ENCODE measurements around the gene CEBPE. TPM values are rescaled to one million over a fixed set of nuclear protein-coding genes. Genes with fewer than 3 reads are reported as not detected.

Gene CEBPE
- 0.07 to 0.08 TPM in 2 of 5 replicates, not detected in the others for total RNA-seq (2022; extraction: Qiagen RNA extraction)

DNA sequence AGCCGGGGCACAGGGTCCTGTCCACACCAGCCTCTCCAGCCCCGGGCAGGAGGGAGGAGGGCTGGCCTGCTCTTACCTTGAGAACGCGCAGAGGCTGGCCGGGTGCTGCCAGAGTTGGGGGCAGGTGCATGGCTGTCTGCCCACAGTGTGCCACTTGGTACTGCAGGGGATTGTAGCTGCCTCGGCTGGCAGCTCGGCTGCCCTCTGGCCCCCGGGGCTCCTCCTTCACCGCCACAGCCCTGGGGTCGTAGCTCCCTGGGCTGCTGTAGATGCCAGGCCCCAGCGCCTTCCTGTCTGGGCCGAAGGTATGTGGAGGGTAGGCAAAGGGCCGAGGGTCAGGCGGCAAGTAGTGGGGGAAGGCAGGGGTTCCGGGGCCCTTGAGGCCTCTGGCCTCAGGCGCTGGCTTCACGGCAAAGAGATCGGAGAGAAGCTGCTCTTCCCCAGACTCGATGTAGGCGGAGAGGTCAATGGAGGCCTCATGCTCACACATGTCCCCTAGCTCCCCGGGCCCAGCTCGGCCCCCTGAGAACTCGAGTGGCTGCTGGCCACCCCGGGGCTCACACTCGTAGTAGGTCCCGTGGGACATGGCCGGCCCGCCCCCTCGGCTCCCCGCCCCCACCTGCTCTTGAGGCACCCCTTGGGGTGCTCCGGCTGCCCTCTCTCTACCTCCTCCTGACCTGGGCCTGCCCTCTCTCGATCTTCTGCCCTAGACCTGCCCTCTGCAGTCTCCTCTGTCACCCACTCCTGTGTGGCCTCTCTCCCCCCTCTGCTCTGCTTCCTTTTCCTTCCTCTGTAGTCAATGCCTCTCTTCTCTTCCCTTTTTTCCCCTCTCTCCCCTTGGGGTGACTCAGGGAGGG lies at the start of gene CEBPE:
TSS of gene CEBPE (minus strand) at position 750 of the 857 bp plus-strand sequence. CDS start at position 586, 164 bp downstream.

DNA sequence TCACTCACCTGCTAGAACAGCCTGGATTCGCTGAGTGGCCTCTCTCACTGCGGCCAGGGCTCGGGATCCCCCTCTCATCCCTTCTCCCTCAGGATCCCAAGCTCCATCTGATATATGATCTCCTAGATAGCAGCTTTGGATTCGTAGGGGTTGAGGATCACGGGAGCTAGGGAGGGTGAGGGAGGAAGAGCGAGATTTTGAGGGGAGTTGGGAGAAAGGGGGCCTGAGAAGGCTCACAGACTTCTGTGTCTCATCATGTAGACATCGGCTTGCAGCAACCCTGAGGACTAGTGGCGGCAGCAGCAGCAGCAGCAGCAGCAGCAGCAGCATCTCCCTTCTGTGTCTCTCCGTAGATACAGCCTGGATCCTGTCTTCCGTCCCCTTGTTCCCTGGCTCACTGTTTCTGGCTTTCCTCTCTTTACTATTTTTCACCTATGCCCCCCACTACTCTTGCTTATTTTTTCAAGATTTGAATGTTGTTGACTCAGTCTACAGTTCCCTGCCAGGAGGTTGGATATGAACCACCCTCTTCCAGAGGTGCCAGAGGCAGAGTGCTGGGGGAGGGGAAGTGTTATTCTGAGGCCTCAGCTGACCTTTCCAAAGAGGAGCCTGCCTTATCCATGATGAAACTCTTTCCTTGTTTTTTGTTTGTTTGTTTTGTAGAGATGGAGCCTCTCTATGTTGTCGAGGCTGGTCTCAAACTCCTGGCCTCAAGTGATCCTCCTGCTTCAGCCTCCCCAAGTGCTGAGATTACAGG lies 14.3 kb downstream of the CEBPE start, which contains the start of gene CIROP:
TSS of gene CIROP (minus strand) at position 399 of the 757 bp plus-strand sequence. CDS start at position 330, 69 bp downstream.

DNA sequence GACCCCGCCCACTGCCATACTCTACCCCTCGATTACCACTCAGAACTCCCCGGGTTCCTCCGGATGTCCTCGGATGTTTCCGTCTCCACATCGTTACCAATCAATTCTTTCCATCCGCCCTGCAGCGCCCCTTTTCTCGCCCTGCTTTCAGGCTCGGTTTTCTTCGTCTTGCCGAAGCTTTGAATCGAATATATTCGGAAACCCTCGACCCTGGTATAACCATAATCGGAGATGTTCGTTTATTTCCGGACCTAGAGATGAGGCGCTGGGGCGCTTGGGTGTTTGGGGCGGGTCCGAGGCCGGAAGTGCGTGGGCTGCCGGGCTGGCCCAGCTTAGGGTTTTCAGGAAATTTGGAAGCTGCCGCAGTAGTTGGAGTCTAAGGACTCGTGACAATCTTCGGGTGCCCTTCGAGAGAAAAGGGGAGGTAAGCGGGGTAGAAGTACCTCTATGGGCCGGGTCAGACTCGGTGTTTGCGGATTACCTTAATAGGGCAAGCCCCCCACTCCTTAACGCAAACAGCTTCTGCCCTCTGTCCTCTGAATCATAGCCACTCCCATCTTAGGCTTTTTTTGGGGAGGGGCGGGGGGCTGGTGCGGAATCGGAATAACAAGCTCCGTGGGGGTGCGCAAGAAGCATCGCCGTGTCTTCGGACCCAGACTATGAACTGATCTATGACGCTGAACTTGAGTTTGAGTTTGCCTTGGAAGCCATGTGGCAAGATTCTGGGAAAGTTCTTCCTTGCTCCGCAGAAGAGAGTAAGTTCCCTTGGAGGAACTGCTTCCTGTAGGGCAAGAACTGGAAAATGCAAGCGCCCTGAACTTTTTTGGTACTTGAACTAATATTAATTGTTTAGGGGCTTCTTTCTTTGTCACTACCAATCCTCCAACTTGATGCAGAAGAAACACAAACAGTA lies 23.6 kb downstream of the CEBPE start, which contains the start of gene C14orf119:
TSS of gene C14orf119 (plus strand) at position 310 of the 913 bp plus-strand sequence. CDS start 2,154 bp downstream, outside the sequence.

DNA sequence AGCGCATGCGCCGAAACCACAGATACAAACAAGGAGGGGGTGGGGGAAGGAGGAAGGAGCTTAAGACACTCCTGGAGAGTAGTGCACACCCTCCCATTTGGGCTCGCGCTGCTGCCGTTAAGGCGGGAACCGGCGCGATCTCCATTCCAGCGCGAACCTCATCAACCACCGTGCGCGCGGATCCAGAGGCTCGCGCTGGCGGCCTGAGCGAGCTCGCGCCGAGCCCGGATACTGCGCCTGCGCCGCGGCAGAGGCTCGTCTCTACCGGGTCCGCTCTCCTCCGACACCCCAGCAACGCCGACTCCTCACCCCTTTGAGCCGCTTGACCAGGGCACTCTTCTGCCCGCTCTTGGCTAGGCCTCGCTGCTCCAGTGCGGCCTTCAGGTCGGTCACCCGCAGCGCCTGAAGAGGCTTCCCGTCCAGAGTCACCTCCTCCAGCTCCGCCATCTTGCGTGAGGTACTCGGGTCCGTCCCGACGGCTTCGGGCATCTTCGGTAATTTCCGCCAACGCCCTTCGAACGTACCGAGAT lies 24.3 kb downstream of the CEBPE start, which contains the start of gene ACIN1:
TSS of gene ACIN1 (minus strand) at position 471 of the 530 bp plus-strand sequence. CDS start at position 447, 24 bp downstream.

Other genes starting within 250 kb of the CEBPE start
- 70.9 to 81.1 TPM (median 78.0 TPM) in 5 replicates for gene LRP10, start 247.5 kb downstream of the CEBPE start, total RNA-seq (2022; extraction: Qiagen RNA extraction)
- 0.30 to 0.46 TPM (median 0.36 TPM) in 5 replicates for gene REM2, start 236.0 kb downstream of the CEBPE start, total RNA-seq (2022; extraction: Qiagen RNA extraction)
- gene RBM23, start 200.1 kb downstream of the CEBPE start, total RNA-seq (2022; extraction: Qiagen RNA extraction): 55.9 to 63.4 TPM (median 58.8 TPM) in 5 replicates
- gene PRMT5, start 189.9 kb downstream of the CEBPE start, total RNA-seq (2022; extraction: Qiagen RNA extraction): 91.3 to 119 TPM (median 103 TPM) in 5 replicates
- 35.5 to 36.9 TPM (median 35.9 TPM) in 5 replicates for gene HAUS4, start 162.2 kb downstream of the CEBPE start, total RNA-seq (2022; extraction: Qiagen RNA extraction)
- 31.9 to 40.6 TPM (median 34.4 TPM) in 5 replicates for gene AJUBA, start 136.7 kb downstream of the CEBPE start, total RNA-seq (2022; extraction: Qiagen RNA extraction)
- gene C14orf93, start 109.1 kb downstream of the CEBPE start, total RNA-seq (2022; extraction: Qiagen RNA extraction): 2.4 to 3.7 TPM (median 3.0 TPM) in 5 replicates
- 290 to 318 TPM (median 311 TPM) in 5 replicates for gene PSMB5, start 84.4 kb downstream of the CEBPE start, total RNA-seq (2022; extraction: Qiagen RNA extraction)
- gene PSMB11, start 77.0 kb downstream of the CEBPE start, total RNA-seq (2022; extraction: Qiagen RNA extraction): not detected in 5 replicates
- 3.2 to 4.5 TPM (median 4.3 TPM) in 5 replicates for gene CDH24, start 61.7 kb downstream of the CEBPE start, total RNA-seq (2022; extraction: Qiagen RNA extraction)
- 86.3 to 111 TPM (median 88.9 TPM) in 5 replicates for gene ACIN1, start 24.1 kb downstream of the CEBPE start, total RNA-seq (2022; extraction: Qiagen RNA extraction)
- gene C14orf119, start 23.8 kb downstream of the CEBPE start, total RNA-seq (2022; extraction: Qiagen RNA extraction): 71.4 to 102 TPM (median 99.5 TPM) in 5 replicates
- not detected in 5 replicates for gene CIROP, start 14.3 kb downstream of the CEBPE start, total RNA-seq (2022; extraction: Qiagen RNA extraction)
- gene SLC7A8, start 64.4 kb upstream of the CEBPE start, total RNA-seq (2022; extraction: Qiagen RNA extraction): 1.7 to 3.5 TPM (median 1.8 TPM) in 5 replicates
- gene RNF212B, start 118.7 kb upstream of the CEBPE start, total RNA-seq (2022; extraction: Qiagen RNA extraction): not detected in 5 replicates
- 6.5 to 8.9 TPM (median 8.5 TPM) in 5 replicates for gene HOMEZ, start 166.9 kb upstream of the CEBPE start, total RNA-seq (2022; extraction: Qiagen RNA extraction)
- gene PPP1R3E, start 183.6 kb upstream of the CEBPE start, total RNA-seq (2022; extraction: Qiagen RNA extraction): 3.3 to 3.9 TPM (median 3.4 TPM) in 5 replicates
- gene BCL2L2, start 187.6 kb upstream of the CEBPE start, total RNA-seq (2022; extraction: Qiagen RNA extraction): 15.8 to 21.2 TPM (median 18.0 TPM) in 5 replicates
- gene PABPN1, start 202.2 kb upstream of the CEBPE start, total RNA-seq (2022; extraction: Qiagen RNA extraction): 139 to 150 TPM (median 142 TPM) in 5 replicates
- gene SLC22A17, start 233.6 kb upstream of the CEBPE start, total RNA-seq (2022; extraction: Qiagen RNA extraction): 5.8 to 7.4 TPM (median 6.1 TPM) in 5 replicates
- gene EFS, start 245.9 kb upstream of the CEBPE start, total RNA-seq (2022; extraction: Qiagen RNA extraction): not detected in 5 replicates

All from A549 treated with Hydrocortisone at 1 μM for 4 hours (cell line).